Cerebellar cortex (tissue), 1 donor: ENCODE results near the gene SMAD2.

Source experiments
- DNase-seq: peaks from one replicate; pipeline ENCODE4 v3.0.0-alpha.2; 2015; ENCODE audit warnings: low spot score

The SMAD2 gene

DNA sequence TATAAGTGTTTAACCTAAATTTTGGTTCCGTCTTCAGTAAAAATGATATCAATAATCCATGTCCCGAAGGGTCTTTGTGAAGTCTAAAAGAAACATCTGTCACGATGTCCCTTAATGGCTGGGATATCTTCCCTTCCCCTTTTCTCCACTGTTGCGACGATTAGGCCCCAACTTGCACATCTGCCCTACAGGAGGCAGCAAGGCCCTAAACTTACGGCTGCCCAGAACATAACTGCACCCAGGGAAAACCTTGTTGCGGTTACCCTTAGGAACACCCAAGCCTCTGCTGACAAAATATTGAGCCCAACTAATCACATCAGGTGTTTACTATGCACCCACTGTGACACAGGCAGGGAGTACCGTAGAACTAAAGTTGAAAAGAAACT lies 1.3 kb upstream of the SMAD2 start:
- DNase-seq = no peak

GRCh38 chr18:47930931-47931717 lies 665 bp upstream of the SMAD2 start:
- DNase-seq = peak; percentile 96

GRCh38 chr18:47929681-47930198 lies 719 bp downstream of the SMAD2 start:
- DNase-seq = no peak

DNA sequence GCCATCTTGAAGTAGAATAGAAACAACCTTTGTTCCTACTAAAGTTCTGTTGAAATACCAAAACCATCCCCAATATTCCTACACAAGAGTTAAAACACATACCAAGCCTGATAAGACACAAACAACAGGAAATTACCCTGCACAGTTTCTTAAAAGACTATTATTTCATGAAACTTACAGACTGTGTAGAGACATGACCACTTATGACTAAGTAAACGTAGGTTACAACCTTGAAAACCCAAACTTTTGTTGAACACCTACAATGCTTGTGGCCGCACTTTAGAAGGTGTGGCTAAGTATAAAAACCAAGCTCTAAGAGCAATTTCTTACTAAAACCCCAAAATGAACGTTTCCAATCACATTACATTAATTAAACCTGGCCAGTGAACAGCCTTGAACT lies 2.0 kb downstream of the SMAD2 start:
- DNase-seq = no peak

GRCh38 chr18:47926101-47926850 lies 4.2 kb downstream of the SMAD2 start:
- DNase-seq = no peak

DNA sequence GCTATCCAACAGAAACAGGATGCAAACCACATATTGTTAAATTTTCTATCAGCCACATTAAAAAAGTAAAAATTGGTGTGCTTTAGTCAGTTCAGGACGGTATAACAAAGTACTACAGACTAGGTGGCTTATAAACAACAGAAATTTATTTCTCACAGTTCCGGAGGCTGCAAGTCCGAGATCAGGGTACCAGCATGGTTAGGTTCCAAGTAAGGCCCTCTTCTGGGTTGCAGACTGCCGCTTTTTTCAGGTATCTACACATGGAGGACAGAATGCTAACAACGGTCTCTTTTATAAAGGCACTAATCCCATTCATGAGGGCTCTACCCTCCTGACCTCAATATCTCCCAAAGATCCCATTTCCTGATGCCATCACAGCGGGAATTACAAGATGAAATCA lies 10.5 kb downstream of the SMAD2 start:
- no peak for DNase-seq

- no peak for DNase-seq
Measured at GRCh38 chr18:47917923-47918610, 12.4 kb downstream of the SMAD2 start.

DNA sequence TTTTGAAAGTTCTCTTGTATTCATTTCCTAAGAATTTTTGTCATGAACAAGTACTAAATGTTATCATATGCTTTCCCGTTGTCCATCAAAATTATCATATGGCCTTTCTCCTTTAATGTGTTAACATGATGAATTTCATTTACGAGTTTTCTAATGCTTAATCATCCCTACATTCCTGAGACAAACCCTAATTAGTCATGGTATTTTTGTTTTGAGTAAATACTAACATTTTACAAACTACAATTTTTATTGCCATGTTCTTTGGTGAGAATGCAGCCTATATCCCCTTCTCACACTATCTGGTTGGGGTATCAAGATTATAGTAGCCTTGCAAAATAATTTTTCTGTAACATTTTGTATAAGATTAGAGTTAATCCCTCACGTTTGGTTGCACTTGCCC lies 14.5 kb downstream of the SMAD2 start:
- DNase-seq = no peak

- DNase-seq = no peak
Measured at GRCh38 chr18:47915229-47915628, 15.2 kb downstream of the SMAD2 start.

GRCh38 chr18:47912794-47913585 lies 17.5 kb downstream of the SMAD2 start:
- DNase-seq = no peak

- DNase-seq = peak; percentile 29
Measured at GRCh38 chr18:47912343-47912742, 18.1 kb downstream of the SMAD2 start.

- no peak for DNase-seq
Measured at GRCh38 chr18:47911877-47912276, 18.6 kb downstream of the SMAD2 start.

GRCh38 chr18:47909484-47909883 lies 21.0 kb downstream of the SMAD2 start:
- DNase-seq = no peak

DNA sequence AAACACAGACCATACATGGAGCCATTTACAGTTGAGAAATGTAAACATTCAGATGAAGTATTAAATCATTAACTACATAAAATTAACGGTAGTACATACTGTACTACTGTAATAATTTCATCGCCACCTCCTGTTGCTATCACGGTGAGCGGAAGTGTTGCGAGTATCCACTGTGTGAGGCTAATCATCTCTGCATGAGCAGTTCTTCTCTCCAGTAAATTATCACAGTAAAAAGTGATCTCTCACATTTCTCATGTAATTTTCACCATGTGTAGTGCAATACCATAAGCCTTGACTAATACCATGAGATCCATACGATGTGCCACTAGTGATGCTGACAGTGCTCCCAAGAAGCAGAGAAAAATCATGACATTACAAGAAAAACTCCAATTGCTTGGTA lies 21.9 kb downstream of the SMAD2 start:
- no peak for DNase-seq

DNA sequence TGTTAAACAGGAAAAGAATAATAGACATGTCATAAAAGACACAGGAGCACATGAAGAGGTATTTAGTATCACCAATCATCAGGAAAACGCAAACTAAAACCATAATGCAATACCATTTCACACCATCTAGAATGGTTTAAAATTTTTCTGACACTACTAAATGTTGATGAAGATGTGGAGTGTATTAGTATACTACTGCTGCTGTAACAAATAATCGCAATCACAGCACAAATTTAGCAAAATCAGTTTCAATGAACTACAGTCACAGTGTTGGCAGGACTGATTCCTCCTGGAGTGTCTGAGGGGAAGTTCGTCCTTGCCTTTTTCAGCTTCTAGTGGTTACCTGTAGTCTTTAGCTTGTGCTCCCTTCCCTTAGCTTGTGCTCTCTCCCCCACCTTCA lies 24.1 kb downstream of the SMAD2 start:
- DNase-seq = no peak

DNA sequence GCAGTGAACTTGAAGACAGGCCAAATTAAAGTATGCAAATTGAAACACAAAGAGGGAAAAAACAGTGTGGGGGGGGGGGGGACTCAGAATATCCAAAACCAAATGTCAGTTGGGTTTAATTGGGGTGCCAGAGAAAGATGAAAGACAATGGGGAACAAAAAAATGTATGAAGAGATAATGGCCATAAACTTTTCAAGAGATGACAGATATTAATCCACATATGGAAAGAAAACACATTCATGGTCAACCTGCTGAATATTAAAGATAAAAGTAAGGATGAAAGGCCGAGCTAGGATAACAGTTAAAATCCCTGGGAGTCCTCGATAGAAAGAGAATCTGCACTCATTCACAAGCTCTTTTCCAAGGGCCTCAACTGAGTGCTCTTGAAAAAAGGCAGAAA lies 26.6 kb downstream of the SMAD2 start:
- no peak for DNase-seq

- DNase-seq = no peak
Measured at GRCh38 chr18:47901624-47902362, 28.7 kb downstream of the SMAD2 start.

- no peak for DNase-seq
Measured at GRCh38 chr18:47899107-47899840, 31.2 kb downstream of the SMAD2 start.

DNA sequence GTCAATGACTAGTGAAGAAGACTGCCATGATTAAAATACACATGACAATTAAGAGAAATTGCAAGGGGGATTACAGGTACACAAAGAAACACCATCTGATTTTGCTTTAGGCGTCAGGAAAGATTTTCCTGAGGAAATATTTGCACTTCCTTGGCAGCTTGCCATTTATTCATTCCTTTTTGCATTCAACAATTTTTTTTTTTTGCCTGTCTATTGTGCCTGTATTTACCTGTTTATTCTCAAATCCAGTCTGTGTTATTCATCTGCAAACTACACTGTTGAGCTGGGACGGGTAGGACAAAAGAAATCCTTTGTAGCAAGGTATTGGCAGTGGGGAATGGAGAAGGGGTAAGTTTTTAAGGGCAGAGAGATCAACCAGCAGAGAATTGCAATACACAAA lies 31.8 kb downstream of the SMAD2 start:
- no peak for DNase-seq

DNA sequence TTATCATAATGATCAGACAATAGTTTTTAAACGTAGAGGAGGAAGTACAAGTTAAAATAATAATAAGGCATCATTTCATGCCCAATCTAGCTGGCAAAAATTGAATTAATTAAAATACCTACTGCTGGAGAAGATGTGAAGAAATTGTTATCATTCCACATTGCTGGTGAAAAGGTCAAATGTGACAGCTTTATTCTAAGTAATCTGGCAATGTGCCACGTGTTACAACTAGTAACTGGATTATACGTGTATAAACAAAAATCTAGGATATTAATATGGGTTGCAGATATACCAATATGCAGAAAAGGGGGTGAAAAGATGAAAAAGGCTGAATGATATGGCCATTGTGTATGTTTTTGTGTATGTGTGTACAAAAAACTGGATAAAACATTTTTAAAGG lies 32.4 kb downstream of the SMAD2 start:
- no peak for DNase-seq
